Skeletal muscle satellite cell (primary cell): Measurements from ENCODE around the gene SLC22A7.

ENCODE experiments used
- H3K27me3 ChIP-seq: 2 replicates; pipeline ENCODE4 v1.7.0; 2013; ENCODE audit warnings: low read length; ENCODE audit not compliant: control insufficient read depth, insufficient read depth
- H3K36me3 ChIP-seq: 2 replicates; pipeline ENCODE4 v1.7.0; 2013; ENCODE audit warnings: mild to moderate bottlenecking, control low read depth, low read length; ENCODE audit not compliant: insufficient read depth
- H3K4me1 ChIP-seq: 2 replicates; pipeline ENCODE4 v1.7.0; 2013; ENCODE audit warnings: low read length; ENCODE audit not compliant: control insufficient read depth, insufficient read depth
- H3K4me2 ChIP-seq: 2 replicates; pipeline ENCODE4 v1.7.0; 2013; ENCODE audit warnings: mild to moderate bottlenecking, low read length
- H3K4me3 ChIP-seq: 2 replicates; pipeline ENCODE4 v1.7.0; 2013; ENCODE audit warnings: low read length
- H3K9ac ChIP-seq: 2 replicates; pipeline ENCODE4 v1.7.0; 2013; ENCODE audit warnings: mild to moderate bottlenecking, low read depth, low read length, moderate library complexity
- H3K9me3 ChIP-seq: replicated peaks from 2 replicates; pipeline ENCODE4 v1.7.0; 2013; ENCODE audit warnings: mild to moderate bottlenecking, control low read depth, low read length

SLC22A7 gene

GRCh38 chr6:43268782-43269272, 29.2 kb upstream of the SLC22A7 start:
- H3K9ac ChIP-seq = no peak overlapping the region
- H3K27me3 ChIP-seq = peaks cover 78% of the 10 kb centered on the region

GRCh38 chr6:43269273-43270007, 28.6 kb upstream of the SLC22A7 start:
- Histone ChIP-seq H3K9ac (no peak overlapping the region), H3K27me3 (peaks cover 82% of the 10 kb centered on the region), H3K36me3 (no peaks in the 10 kb centered on the region), H3K4me3 (peak overlapping the region; percentile 66), H3K4me1 (peaks cover 6% of the 10 kb centered on the region), H3K4me2 (peak overlapping the region; percentile 78), H3K9me3 (no peaks in the 10 kb centered on the region)

More at GRCh38 chr6:43268782-43269272, 29.2 kb upstream of the SLC22A7 start:
- H3K4me3 ChIP-seq = peak overlapping the region; percentile 66
- H3K4me2 ChIP-seq = no peak overlapping the region
- H3K36me3 ChIP-seq = no peaks in the 10 kb centered on the region
- H3K9me3 ChIP-seq = no peaks in the 10 kb centered on the region
- H3K4me1 ChIP-seq = peaks cover 6% of the 10 kb centered on the region

DNA sequence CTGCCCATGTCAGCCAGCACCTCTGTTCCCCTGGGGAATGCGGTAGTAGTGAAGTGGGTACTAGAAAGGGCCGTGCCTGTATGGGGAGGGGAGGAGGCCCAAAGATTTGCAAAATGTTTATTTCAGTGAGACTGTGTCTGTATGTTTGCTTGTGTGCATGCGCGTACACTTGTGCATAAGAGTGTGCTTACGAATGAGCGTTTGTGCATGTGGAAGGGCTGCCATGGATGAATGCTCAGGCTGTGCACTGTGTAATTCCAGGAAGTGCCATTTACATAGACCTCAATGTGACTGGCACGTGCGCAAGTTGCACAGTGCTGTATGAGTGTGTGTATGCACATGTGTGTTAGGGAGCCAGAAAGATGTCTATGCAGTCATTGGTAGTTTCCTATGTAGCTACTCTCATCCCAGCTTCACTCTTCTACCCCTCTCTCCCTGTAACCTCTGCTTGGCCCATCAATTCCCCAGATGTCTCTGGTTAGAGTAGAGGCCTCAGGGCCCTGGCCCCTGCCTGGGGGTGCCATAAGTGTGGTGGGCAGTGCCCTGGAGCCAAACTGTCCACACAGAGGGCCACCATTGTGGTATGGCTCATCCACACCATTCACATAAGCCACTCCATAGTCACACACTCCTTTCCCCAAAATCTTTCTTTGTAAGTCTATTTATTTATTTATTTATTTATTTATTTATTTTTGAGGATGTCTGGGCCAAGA, 26.8 kb upstream of the SLC22A7 start:
- Histone ChIP-seq H3K4me1 (peaks cover 6% of the 10 kb centered on the region), H3K9me3 (no peaks in the 10 kb centered on the region), H3K9ac (no peak overlapping the region), H3K36me3 (no peaks in the 10 kb centered on the region), H3K27me3 (peaks cover 80% of the 10 kb centered on the region), H3K4me2 (no peak overlapping the region), H3K4me3 (no peak overlapping the region)

- peaks cover 6% of the 10 kb centered on the region for H3K4me1 ChIP-seq
- peaks cover 77% of the 10 kb centered on the region for H3K27me3 ChIP-seq
- no peak overlapping the region for H3K9ac ChIP-seq
- no peak overlapping the region for H3K4me2 ChIP-seq
- no peak overlapping the region for H3K4me3 ChIP-seq
- no peaks in the 10 kb centered on the region for H3K9me3 ChIP-seq
- no peaks in the 10 kb centered on the region for H3K36me3 ChIP-seq
Observed at GRCh38 chr6:43271944-43272343, 26.1 kb upstream of the SLC22A7 start.

DNA sequence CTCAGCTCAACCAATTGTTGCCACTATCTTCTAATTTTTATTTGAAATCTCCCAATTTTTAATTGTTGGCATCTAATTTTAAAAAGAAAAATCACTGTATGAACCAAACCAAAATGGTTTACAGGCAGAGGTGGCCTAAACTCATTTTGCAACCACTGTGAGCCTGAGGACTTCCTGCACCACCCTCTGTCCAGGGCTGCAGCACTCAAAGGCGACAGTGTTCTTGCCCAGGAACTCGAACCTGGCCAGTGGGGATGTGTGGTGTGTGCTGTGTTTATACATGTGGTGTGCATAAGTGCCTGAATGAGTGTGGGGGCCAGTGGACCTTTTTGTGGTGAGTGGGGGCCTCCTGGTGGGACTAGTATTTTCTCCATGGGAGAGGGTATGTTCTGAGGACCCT, 24.4 kb upstream of the SLC22A7 start:
- H3K9ac ChIP-seq = no peak overlapping the region
- peaks cover 60% of the 10 kb centered on the region for H3K27me3 ChIP-seq
- H3K9me3 ChIP-seq = no peaks in the 10 kb centered on the region
- H3K4me1 ChIP-seq = peaks cover 15% of the 10 kb centered on the region
- H3K4me3 ChIP-seq = no peak overlapping the region
- H3K36me3 ChIP-seq = no peaks in the 10 kb centered on the region
- H3K4me2 ChIP-seq = no peak overlapping the region

GRCh38 chr6:43274127-43274915, 23.7 kb upstream of the SLC22A7 start:
- Histone ChIP-seq H3K4me2 (peak overlapping the region; percentile 47), H3K9me3 (no peaks in the 10 kb centered on the region), H3K9ac (no peak overlapping the region), H3K4me3 (no peak overlapping the region), H3K27me3 (peaks cover 60% of the 10 kb centered on the region), H3K4me1 (peaks cover 14% of the 10 kb centered on the region), H3K36me3 (no peaks in the 10 kb centered on the region)

DNA sequence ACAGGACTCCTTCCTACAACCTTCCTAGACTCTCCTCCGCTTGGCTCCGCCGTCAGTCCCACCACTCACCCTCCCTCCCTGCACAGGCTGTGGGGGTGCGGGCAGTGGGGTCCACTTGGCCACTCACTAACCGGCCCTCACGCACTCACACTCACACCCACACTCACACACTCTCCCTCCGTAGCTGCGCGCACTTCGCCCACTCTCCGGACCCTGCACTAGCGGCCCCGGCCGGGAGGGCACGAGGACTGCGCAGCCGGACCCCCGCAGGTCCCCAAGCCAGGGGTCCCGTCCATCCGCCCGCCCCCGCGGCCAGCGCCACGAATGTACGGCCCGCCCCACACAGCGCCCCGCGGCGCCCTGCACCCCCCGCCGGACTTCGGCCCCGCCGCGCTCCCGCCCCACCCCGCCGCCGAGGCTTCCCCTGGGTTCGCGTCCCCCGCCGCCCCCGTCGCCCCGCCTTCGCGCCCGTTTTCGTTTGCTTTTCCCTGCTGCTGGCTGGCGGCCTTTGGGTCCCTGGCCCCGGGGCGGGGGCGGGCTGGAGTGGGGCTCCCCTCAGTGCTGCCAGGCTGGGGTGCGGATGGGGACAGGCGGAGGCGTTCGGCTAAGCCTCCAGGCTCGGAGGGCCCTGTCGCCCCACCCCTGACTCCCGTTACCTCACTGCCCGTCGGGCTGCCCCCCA, 23.0 kb upstream of the SLC22A7 start:
- Histone ChIP-seq H3K9ac (no peak overlapping the region), H3K9me3 (no peaks in the 10 kb centered on the region), H3K4me3 (peak overlapping the region; percentile 48), H3K4me2 (peak overlapping the region; percentile 66), H3K27me3 (peaks cover 59% of the 10 kb centered on the region), H3K36me3 (no peaks in the 10 kb centered on the region), H3K4me1 (peaks cover 10% of the 10 kb centered on the region)

GRCh38 chr6:43275801-43276576, 22.1 kb upstream of the SLC22A7 start:
- Histone ChIP-seq H3K27me3 (peaks cover 57% of the 10 kb centered on the region), H3K36me3 (no peaks in the 10 kb centered on the region), H3K4me1 (peaks cover 10% of the 10 kb centered on the region), H3K9ac (no peak overlapping the region), H3K4me3 (no peak overlapping the region), H3K9me3 (no peaks in the 10 kb centered on the region), H3K4me2 (no peak overlapping the region)

- Histone ChIP-seq H3K27me3 (peaks cover 58% of the 10 kb centered on the region), H3K9me3 (no peaks in the 10 kb centered on the region), H3K4me2 (no peak overlapping the region), H3K4me1 (peaks cover 10% of the 10 kb centered on the region), H3K4me3 (no peak overlapping the region), H3K36me3 (no peaks in the 10 kb centered on the region), H3K9ac (no peak overlapping the region)
Observed at GRCh38 chr6:43276577-43277305, 21.3 kb upstream of the SLC22A7 start.

GRCh38 chr6:43277306-43277642, 20.8 kb upstream of the SLC22A7 start:
- Histone ChIP-seq H3K4me2 (no peak overlapping the region), H3K36me3 (no peaks in the 10 kb centered on the region), H3K9me3 (no peaks in the 10 kb centered on the region), H3K4me3 (no peak overlapping the region), H3K4me1 (peaks cover 10% of the 10 kb centered on the region), H3K27me3 (peaks cover 58% of the 10 kb centered on the region), H3K9ac (no peak overlapping the region)
